Lower lobe of right lung (tissue), 2 donors: ENCODE data around the gene CELF4. TPM values are rescaled to one million over a fixed set of nuclear protein-coding genes. Genes with fewer than 3 reads are reported as not detected.

Source experiments
- ATAC-seq, 2 donors: fragments of 200-7000 bp; cut with Tn5 transposase; one replicate each; pipeline ENCODE4 v1.9.1; 2020 to 2022; ENCODE audit warnings: mild to moderate bottlenecking in 2 of 2, moderate library complexity in 2 of 2
- DNase-seq: peaks from one replicate; pipeline ENCODE4 v3.0.0-alpha.2; 2020
- H3K27ac ChIP-seq: fragments of 200-600 bp; one replicate; pipeline ENCODE4 v1.8.0; 2022
- H3K27me3 ChIP-seq: fragments of 200-600 bp; one replicate; pipeline ENCODE4 v1.8.0; 2022; ENCODE audit warnings: low read depth
- H3K36me3 ChIP-seq: fragments of 200-600 bp; one replicate; pipeline ENCODE4 v1.8.0; 2022; ENCODE audit warnings: mild to moderate bottlenecking
- H3K4me1 ChIP-seq: fragments of 200-600 bp; one replicate; pipeline ENCODE4 v1.8.0; 2022
- H3K4me3 ChIP-seq: fragments of 200-600 bp; one replicate; pipeline ENCODE4 v1.8.0; 2022; ENCODE audit warnings: mild to moderate bottlenecking
- H3K9me3 ChIP-seq: fragments of 200-600 bp; one replicate; pipeline ENCODE4 v1.8.0; 2022
- CTCF ChIP-seq: fragments of 200-600 bp; IDR thresholded peaks from one replicate; pipeline ENCODE4 v1.8.0; 2022; ENCODE audit warnings: antibody characterized with exemption, mild to moderate bottlenecking
- intact Hi-C: fragments of 100-400 bp; cut with DNase I; formaldehyde crosslinking; loops from one replicate; pipeline ENCODE4 v1.11.0; 2022
- total RNA-seq: library from RNA; stranded (reverse); fragmentation: NEBNext Ultra II Directional; extraction: Animal tissue kit (Norgen Biotek cat#: 25700); gene quantifications from one replicate; pipeline ENCODE4 v1.2.1, GENCODE V29; 2021
- donor health status: DM: no; HTN: yes; CAD: no; lungs with severe emphysema.

The CELF4 gene
- total RNA-seq, 1 donor from 2014 or later, result 0.38 TPM

- Histone ChIP-seq H3K27ac (no peak overlapping the region), H3K27me3 (peaks cover 4% of the 10 kb centered on the region), H3K9me3 (no peaks in the 10 kb centered on the region), H3K4me1 (no peaks in the 10 kb centered on the region), H3K4me3 (no peak overlapping the region), H3K36me3 (no peaks in the 10 kb centered on the region)
- ATAC-seq, result no peak
- intact Hi-C loops, result no loop called here
- no peak for TF ChIP-seq CTCF
- no peak for DNase-seq
These were observed 22.7 kb upstream of the CELF4 start for GRCh38 chr18:37588289-37588688.

GRCh38 chr18:37586656-37587225 is 21.1 kb upstream of the CELF4 start:
- no peak for DNase-seq
- Histone ChIP-seq H3K4me1 (no peaks in the 10 kb centered on the region), H3K27me3 (peaks cover 4% of the 10 kb centered on the region), H3K4me3 (no peak overlapping the region), H3K27ac (no peak overlapping the region), H3K9me3 (no peaks in the 10 kb centered on the region), H3K36me3 (no peaks in the 10 kb centered on the region)
- no peak for ATAC-seq
- no peak for TF ChIP-seq CTCF
- intact Hi-C loops, result no loop called here

GRCh38 chr18:37584952-37585695 is 19.5 kb upstream of the CELF4 start:
- H3K4me3 ChIP-seq, result no peak overlapping the region

GRCh38 chr18:37584217-37584616 is 18.6 kb upstream of the CELF4 start:
- no peaks in the 10 kb centered on the region for H3K9me3 ChIP-seq
- peaks cover 4% of the 10 kb centered on the region for H3K27me3 ChIP-seq
- no peaks in the 10 kb centered on the region for H3K36me3 ChIP-seq
- no peak overlapping the region for H3K27ac ChIP-seq
- DNase-seq (no peak), ATAC-seq (no peak)
- no peak overlapping the region for H3K4me3 ChIP-seq
- no peaks in the 10 kb centered on the region for H3K4me1 ChIP-seq
- no peak for TF ChIP-seq CTCF
- intact Hi-C loops, result no loop called here

More at GRCh38 chr18:37584952-37585695, 19.5 kb upstream of the CELF4 start:
- no peaks in the 10 kb centered on the region for H3K4me1 ChIP-seq
- no peak for ATAC-seq
- peaks cover 4% of the 10 kb centered on the region for H3K27me3 ChIP-seq
- no peak for TF ChIP-seq CTCF
- intact Hi-C loops, result no loop called here
- no peaks in the 10 kb centered on the region for H3K9me3 ChIP-seq
- H3K36me3 ChIP-seq, result no peaks in the 10 kb centered on the region
- no peak overlapping the region for H3K27ac ChIP-seq
- no peak for DNase-seq

GRCh38 chr18:37582261-37582660 is 16.7 kb upstream of the CELF4 start:
- no peak for TF ChIP-seq CTCF
- Histone ChIP-seq H3K27me3 (peaks cover 5% of the 10 kb centered on the region), H3K4me1 (no peaks in the 10 kb centered on the region), H3K9me3 (no peaks in the 10 kb centered on the region), H3K27ac (no peak overlapping the region), H3K4me3 (no peak overlapping the region), H3K36me3 (no peaks in the 10 kb centered on the region)
- DNase-seq, result no peak
- intact Hi-C loops, result no loop called here
- no peak for ATAC-seq
